Esophagus mucosa (tissue), 1 donor: ENCODE data around the gene PPFIA4. TPM values are rescaled to one million over a fixed set of nuclear protein-coding genes. Genes with fewer than 3 reads are reported as not detected.
A peak's percentile ranks its signal among the peaks of the same experiment; 100 is the strongest.

Experiments used
- ATAC-seq: fragments of 200-7000 bp; cut with Tn5 transposase; one replicate; pipeline ENCODE4 v1.9.1; 2020
- total RNA-seq: library from RNA; stranded (reverse); gene quantifications from one replicate; pipeline ENCODE4 v1.2.4, GENCODE V29; 2023
- donor health status: DM: yes; HTN: yes; CAD: no.

PPFIA4 gene
- total RNA-seq, 1 donor from 2014 or later: 1.0 TPM

GRCh38 chr1:203085528-203086406, 59.5 kb downstream of the PPFIA4 start, which contains the start of gene MYOG:
TSS of gene MYOG (minus strand) at chr1:203086012. CDS start at chr1:203085961, 51 bp downstream.
- no peak for ATAC-seq

GRCh38 chr1:203086992-203087763, 60.9 kb downstream of the PPFIA4 start:
- ATAC-seq: no peak

- ATAC-seq: no peak
Observed at GRCh38 chr1:203088441-203088840, 62.1 kb downstream of the PPFIA4 start.

- peak; percentile 30 for ATAC-seq
Observed at GRCh38 chr1:203089001-203089650, 62.8 kb downstream of the PPFIA4 start.

- no peak for ATAC-seq
Observed at GRCh38 chr1:203089651-203090045, 63.4 kb downstream of the PPFIA4 start.

GRCh38 chr1:203090421-203091198, 64.3 kb downstream of the PPFIA4 start:
- ATAC-seq: no peak

GRCh38 chr1:203091199-203091477, 64.8 kb downstream of the PPFIA4 start:
- no peak for ATAC-seq

- ATAC-seq: no peak
Observed at GRCh38 chr1:203091761-203092330, 65.6 kb downstream of the PPFIA4 start.

- ATAC-seq: no peak
Observed at GRCh38 chr1:203093754-203094410, 67.6 kb downstream of the PPFIA4 start.

- ATAC-seq: no peak
Observed at GRCh38 chr1:203095061-203095690, 68.9 kb downstream of the PPFIA4 start.

- no peak for ATAC-seq
Observed at GRCh38 chr1:203096566-203096965, 70.3 kb downstream of the PPFIA4 start.

GRCh38 chr1:203097001-203097400, 70.7 kb downstream of the PPFIA4 start:
- ATAC-seq: no peak

GRCh38 chr1:203098445-203098844, 72.2 kb downstream of the PPFIA4 start:
- no peak for ATAC-seq

- no peak for ATAC-seq
Observed at GRCh38 chr1:203098914-203099520, 72.7 kb downstream of the PPFIA4 start.

- ATAC-seq: no peak
Observed at GRCh38 chr1:203099805-203100515, 73.7 kb downstream of the PPFIA4 start.

GRCh38 chr1:203100516-203100869, 74.2 kb downstream of the PPFIA4 start:
- ATAC-seq: peak; percentile 71

- ATAC-seq: no peak
Observed at GRCh38 chr1:203101813-203102634, 75.7 kb downstream of the PPFIA4 start.

GRCh38 chr1:203103216-203103615, 76.9 kb downstream of the PPFIA4 start:
- no peak for ATAC-seq
